Fibroblast of pulmonary artery (primary cell): ENCODE data around the gene CAST.

ENCODE experiments used
- DNase-seq: peaks from one replicate; pipeline ENCODE4 v3.0.0-alpha.2; 2010; ENCODE audit warnings: low read depth
- H3K4me3 ChIP-seq: replicated peaks from 2 replicates; pipeline ENCODE4 v1.5.1; 2011; ENCODE audit warnings: low read depth, mild to moderate bottlenecking, control low read depth, low read length, moderate library complexity
- TF ChIP-seq, protein P1 (sequence below): IDR thresholded peaks from 2 replicates; pipeline ENCODE4 v1.5.1; 2011; ENCODE audit warnings: mild to moderate bottlenecking, control low read depth, low read length, inconsistent platforms; ENCODE audit errors: missing control alignments

Gene CAST

DNA sequence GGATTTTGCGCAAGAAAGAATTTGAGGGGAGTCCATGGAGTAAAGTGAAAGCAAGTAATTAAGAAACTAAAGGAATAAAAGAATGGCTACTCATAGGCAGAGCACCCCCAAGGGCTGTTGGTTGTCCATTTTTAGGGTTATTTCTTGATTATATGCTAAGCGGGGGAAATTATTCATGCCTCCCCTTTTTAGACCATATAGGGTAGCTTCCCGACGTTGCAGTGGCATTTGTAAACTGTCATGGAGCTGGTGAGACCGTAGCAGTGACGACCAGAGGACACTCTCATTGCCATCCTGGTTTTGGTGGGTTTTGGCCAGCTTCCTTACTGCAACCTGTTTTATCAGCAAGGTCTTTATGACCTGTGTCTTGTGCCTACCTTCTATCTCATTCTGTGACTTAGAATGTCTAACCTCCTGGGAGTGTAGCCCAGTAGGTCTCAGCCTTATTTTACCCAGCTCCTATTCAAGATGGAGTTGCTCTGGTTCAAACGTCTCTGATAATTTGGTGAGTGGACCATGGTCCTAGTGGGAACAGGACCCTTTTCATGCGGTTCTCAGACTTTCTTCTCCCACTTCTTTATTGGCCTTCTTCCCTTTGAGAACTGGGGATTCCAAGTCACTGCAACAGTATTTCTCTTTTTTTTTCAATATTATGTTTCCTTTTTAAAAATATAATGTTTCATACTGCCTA is 146.8 kb downstream of the CAST start:
- H3K4me3 ChIP-seq = no peak overlapping the region
- DNase-seq = no peak
- TF ChIP-seq, protein P1, sequence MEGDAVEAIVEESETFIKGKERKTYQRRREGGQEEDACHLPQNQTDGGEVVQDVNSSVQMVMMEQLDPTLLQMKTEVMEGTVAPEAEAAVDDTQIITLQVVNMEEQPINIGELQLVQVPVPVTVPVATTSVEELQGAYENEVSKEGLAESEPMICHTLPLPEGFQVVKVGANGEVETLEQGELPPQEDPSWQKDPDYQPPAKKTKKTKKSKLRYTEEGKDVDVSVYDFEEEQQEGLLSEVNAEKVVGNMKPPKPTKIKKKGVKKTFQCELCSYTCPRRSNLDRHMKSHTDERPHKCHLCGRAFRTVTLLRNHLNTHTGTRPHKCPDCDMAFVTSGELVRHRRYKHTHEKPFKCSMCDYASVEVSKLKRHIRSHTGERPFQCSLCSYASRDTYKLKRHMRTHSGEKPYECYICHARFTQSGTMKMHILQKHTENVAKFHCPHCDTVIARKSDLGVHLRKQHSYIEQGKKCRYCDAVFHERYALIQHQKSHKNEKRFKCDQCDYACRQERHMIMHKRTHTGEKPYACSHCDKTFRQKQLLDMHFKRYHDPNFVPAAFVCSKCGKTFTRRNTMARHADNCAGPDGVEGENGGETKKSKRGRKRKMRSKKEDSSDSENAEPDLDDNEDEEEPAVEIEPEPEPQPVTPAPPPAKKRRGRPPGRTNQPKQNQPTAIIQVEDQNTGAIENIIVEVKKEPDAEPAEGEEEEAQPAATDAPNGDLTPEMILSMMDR = no peak

DNA sequence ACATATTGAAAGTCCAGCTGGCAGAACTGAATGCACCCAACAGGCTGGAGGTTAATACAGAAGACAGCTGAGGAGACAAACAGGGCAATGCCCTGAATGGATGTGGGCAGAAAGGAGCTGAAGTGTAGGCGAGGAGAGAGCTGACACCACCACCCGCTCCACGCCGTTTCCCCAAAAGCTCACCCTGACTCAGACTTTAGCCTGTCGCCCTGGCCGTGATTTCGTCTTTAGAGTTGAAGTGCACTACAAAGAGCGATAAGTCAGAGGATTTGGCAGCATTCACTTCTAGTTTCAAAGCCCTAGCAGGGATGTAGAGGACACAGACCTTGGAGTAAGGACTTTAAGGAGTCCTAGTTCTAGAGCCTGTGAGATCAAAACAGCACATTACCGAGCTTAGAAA is 147.7 kb downstream of the CAST start:
- no peak overlapping the region for H3K4me3 ChIP-seq
- no peak for DNase-seq
- TF ChIP-seq, protein P1 = no peak

DNA sequence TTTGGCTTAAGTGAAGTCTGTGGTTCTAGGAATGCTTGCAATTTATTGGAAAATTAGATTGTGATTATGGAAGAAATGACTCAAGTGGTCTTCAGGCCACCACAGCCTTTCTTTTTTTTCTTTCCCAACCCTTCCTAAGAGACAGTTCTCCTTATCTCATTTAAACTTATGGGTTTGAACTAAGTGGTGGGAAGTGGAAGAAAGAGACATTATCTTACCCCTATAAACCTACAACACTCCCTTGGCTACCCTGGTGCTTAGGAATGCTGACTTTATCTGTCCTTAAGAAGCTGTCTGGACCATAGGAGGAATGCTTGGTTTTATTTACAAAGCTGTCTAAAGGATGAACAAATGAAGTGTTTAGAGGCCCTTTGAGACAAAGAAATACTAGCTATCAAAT is 150.7 kb downstream of the CAST start:
- no peak for DNase-seq
- TF ChIP-seq, protein P1 = no peak
- no peak overlapping the region for H3K4me3 ChIP-seq

DNA sequence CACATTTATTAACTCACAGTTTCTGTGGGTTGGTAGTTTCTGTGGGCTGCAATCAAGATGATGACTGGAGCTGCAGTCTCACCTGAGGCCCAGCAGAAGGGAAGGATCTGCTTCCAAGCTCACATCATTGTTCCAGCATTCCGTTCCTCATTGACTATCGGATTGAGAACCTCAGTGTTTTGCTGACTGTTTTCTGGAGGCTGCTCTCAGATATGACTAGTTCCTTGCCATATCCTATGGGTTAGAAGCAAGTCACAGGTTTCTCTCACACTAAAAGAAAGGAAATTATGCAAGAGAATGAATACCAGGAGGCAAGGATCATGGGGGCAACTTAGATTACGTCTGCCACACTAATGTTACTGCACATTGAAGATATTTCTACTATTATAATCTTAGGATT is 151.9 kb downstream of the CAST start:
- DNase-seq = no peak
- no peak overlapping the region for H3K4me3 ChIP-seq
- TF ChIP-seq, protein P1 = no peak

DNA sequence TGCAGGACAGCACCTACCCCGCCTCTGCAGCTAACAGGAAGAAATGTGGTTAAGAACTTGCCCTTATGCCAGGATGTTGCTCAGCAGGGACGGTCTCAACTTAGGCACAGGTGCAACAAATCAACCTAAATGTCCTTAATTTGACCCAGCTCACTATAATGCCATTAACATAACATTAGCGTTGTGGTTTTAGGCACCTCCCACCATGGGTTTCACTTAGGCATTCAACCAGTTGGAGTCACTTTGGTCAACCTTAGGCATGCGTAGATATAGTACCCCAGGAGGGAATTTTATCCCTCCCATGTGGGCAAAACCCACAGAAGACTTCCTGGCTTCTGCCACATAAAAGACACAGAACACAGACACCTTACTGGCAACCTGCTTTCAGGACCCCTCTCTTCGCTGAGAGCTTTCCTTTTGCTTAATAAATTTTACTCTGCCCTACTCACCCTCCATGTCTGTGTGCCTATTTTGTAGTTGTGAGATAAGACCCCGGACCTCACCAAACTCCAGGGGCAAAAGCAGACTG is 154.3 kb downstream of the CAST start:
- no peak for DNase-seq
- TF ChIP-seq, protein P1 = no peak
- H3K4me3 ChIP-seq = no peak overlapping the region

DNA sequence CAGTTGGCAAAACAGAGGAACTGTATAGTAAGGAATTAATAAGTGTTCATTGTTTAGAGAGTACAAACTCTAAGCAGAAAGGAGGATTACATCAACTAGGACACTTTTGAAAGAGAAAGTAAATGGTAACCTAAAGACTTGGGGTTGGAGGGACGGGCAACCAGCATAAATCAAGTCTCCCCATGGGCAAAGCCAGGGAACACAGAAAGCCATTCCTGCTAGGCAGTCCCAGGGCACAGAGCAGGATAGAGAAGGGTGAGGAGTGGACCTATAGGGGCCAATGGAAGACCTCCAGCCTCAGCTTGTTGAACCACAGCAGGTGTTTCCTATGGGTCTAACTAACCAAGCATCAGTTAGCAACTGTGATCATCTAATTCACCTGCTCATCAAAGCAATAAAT is 154.8 kb downstream of the CAST start:
- no peak overlapping the region for H3K4me3 ChIP-seq

More for the DNA sequence above, 154.8 kb downstream of the CAST start:
- no peak for DNase-seq
- TF ChIP-seq, protein P1 = no peak
